Stimulated activated CD8-positive, alpha-beta memory T cell treated with anti-CD3 and anti-CD28 coated beads, Interleukin-12 subunit alpha, Interleukin-12 subunit beta, amount 100 ng/mL, for 1 hour (primary cell): ENCODE results near the gene SMIM21.

Experiments
- DNase-seq: peaks from one replicate; pipeline ENCODE4 v3.0.0-alpha.2; 2020; ENCODE audit warnings: low read depth

Gene SMIM21

GRCh38 chr18:75422341-75422910, 5.1 kb downstream of the SMIM21 start:
- no peak for DNase-seq

GRCh38 chr18:75421656-75422055, 5.8 kb downstream of the SMIM21 start:
- no peak for DNase-seq

GRCh38 chr18:75418293-75419005, 9.1 kb downstream of the SMIM21 start:
- no peak for DNase-seq

- DNase-seq, result no peak
Observed at GRCh38 chr18:75410611-75411010, 16.9 kb downstream of the SMIM21 start.

GRCh38 chr18:75409806-75410205, 17.7 kb downstream of the SMIM21 start:
- no peak for DNase-seq

GRCh38 chr18:75408554-75409506, 18.7 kb downstream of the SMIM21 start:
- no peak for DNase-seq

- no peak for DNase-seq
Observed at GRCh38 chr18:75407468-75408437, 19.8 kb downstream of the SMIM21 start.

GRCh38 chr18:75406491-75407445, 20.7 kb downstream of the SMIM21 start:
- DNase-seq, result no peak

- no peak for DNase-seq
Observed at GRCh38 chr18:75405351-75405750, 22.2 kb downstream of the SMIM21 start.

GRCh38 chr18:75400366-75400765, 27.1 kb downstream of the SMIM21 start:
- DNase-seq, result no peak

GRCh38 chr18:75395137-75395536, 32.4 kb downstream of the SMIM21 start:
- DNase-seq, result no peak

GRCh38 chr18:75393721-75394120, 33.8 kb downstream of the SMIM21 start:
- DNase-seq, result no peak

GRCh38 chr18:75392226-75392578, 35.3 kb downstream of the SMIM21 start:
- no peak for DNase-seq

- DNase-seq, result no peak
Observed at GRCh38 chr18:75391279-75392225, 36.0 kb downstream of the SMIM21 start.

- no peak for DNase-seq
Observed at GRCh38 chr18:75390854-75391253, 36.6 kb downstream of the SMIM21 start.

GRCh38 chr18:75384144-75384543, 43.4 kb downstream of the SMIM21 start:
- no peak for DNase-seq

GRCh38 chr18:75378376-75379315, 48.9 kb downstream of the SMIM21 start:
- DNase-seq, result no peak

- DNase-seq, result no peak
Observed at GRCh38 chr18:75377926-75378325, 49.6 kb downstream of the SMIM21 start.
